HFFc6 (cell line): Measurements from ENCODE around the gene OLA1. TPM values are rescaled to one million over a fixed set of nuclear protein-coding genes. Genes with fewer than 3 reads are reported as not detected.

ENCODE experiments used
- DNase-seq: peaks from one replicate; pipeline ENCODE4 v3.0.0-alpha.2; 2018
- H3K27ac Mint-ChIP-seq: 2 replicates; pipeline ENCODE4 v1.8.0; 2020; ENCODE audit warnings: mild to moderate bottlenecking, mixed read lengths
- H3K27me3 Mint-ChIP-seq: 2 replicates; pipeline ENCODE4 v1.8.0; 2021; ENCODE audit warnings: mild to moderate bottlenecking, moderate library complexity, mixed read lengths; ENCODE audit not compliant: insufficient read depth
- H3K36me3 Mint-ChIP-seq: 2 replicates; pipeline ENCODE4 v1.8.0; 2021; ENCODE audit warnings: low read depth, mixed read lengths
- H3K4me1 Mint-ChIP-seq: 2 replicates; pipeline ENCODE4 v1.8.0; 2020; ENCODE audit warnings: low read depth, mixed read lengths
- H3K4me3 Mint-ChIP-seq: 2 replicates; pipeline ENCODE4 v1.8.0; 2020; ENCODE audit warnings: mild to moderate bottlenecking, moderate library complexity, mixed read lengths
- H3K9me3 Mint-ChIP-seq: 2 replicates; pipeline ENCODE4 v1.8.0; 2020; ENCODE audit warnings: mild to moderate bottlenecking, mixed read lengths
- total RNA-seq, 6 experiments: library from RNA; stranded (reverse); fragmentation: NEBNext Ultra II Directional; extraction: Animal tissue kit (Norgen Biotek cat#: 25700); gene quantifications; 2 replicates in 1 of 6; 3 replicates in 5 of 6; pipeline ENCODE4 v1.2.3, GENCODE V29; 2021
- TF ChIP-seq, protein P1 (sequence below): fragments of 200-600 bp; sonication (generic); IDR thresholded peaks from 2 replicates; pipeline ENCODE4 v1.5.0; 2021; ENCODE audit warnings: antibody characterized with exemption, mild to moderate bottlenecking

OLA1 gene
- total RNA-seq, 6 experiments from 2014 or later: 105 to 123 (median 106) TPM

- Mint-ChIP-seq H3K27ac (no peak overlapping the region), H3K27me3 (no peaks in the 10 kb centered on the region), H3K4me3 (no peak overlapping the region), H3K36me3 (peaks cover 24% of the 10 kb centered on the region), H3K4me1 (peaks cover 8% of the 10 kb centered on the region), H3K9me3 (no peaks in the 10 kb centered on the region)
- TF ChIP-seq, protein P1, sequence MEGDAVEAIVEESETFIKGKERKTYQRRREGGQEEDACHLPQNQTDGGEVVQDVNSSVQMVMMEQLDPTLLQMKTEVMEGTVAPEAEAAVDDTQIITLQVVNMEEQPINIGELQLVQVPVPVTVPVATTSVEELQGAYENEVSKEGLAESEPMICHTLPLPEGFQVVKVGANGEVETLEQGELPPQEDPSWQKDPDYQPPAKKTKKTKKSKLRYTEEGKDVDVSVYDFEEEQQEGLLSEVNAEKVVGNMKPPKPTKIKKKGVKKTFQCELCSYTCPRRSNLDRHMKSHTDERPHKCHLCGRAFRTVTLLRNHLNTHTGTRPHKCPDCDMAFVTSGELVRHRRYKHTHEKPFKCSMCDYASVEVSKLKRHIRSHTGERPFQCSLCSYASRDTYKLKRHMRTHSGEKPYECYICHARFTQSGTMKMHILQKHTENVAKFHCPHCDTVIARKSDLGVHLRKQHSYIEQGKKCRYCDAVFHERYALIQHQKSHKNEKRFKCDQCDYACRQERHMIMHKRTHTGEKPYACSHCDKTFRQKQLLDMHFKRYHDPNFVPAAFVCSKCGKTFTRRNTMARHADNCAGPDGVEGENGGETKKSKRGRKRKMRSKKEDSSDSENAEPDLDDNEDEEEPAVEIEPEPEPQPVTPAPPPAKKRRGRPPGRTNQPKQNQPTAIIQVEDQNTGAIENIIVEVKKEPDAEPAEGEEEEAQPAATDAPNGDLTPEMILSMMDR: no peak
- no peak for DNase-seq
Measured at GRCh38 chr2:174193737-174194136, 54.6 kb downstream of the OLA1 start.

DNA sequence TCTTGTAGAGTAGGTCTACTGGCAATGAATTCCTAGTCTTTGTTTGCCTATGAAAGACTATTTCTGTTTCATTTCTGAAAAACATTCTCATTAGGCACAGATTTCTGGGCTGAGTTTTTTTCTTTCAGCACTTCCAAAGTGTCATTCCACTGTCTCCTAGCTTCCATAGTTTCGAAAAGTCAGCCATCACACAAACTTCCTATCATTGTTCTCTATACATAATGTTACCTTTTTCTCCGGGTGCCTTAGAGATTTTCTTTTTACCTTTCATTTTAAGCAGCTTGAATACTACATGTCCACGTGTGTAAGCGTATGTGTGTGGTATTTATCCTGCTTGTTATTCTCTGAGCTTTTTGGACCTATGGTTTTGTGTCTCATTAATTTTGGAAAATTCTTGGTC lies 55.7 kb downstream of the OLA1 start:
- H3K36me3 Mint-ChIP-seq: peaks cover 24% of the 10 kb centered on the region
- peaks cover 7% of the 10 kb centered on the region; the same call in 1 of the 2 replicates for H3K4me1 Mint-ChIP-seq
- DNase-seq: no peak
- H3K9me3 Mint-ChIP-seq: no peaks in the 10 kb centered on the region
- no peak overlapping the region for H3K27ac Mint-ChIP-seq
- TF ChIP-seq, protein P1: no peak
- H3K27me3 Mint-ChIP-seq: no peaks in the 10 kb centered on the region
- H3K4me3 Mint-ChIP-seq: no peak overlapping the region

GRCh38 chr2:174191342-174192074 lies 56.8 kb downstream of the OLA1 start:
- no peak overlapping the region for H3K27ac Mint-ChIP-seq
- TF ChIP-seq, protein P1: no peak
- no peaks in the 10 kb centered on the region for H3K27me3 Mint-ChIP-seq
- no peak for DNase-seq
- peaks cover 7% of the 10 kb centered on the region; the same call in 1 of the 2 replicates for H3K4me1 Mint-ChIP-seq
- peaks cover 24% of the 10 kb centered on the region for H3K36me3 Mint-ChIP-seq
- H3K4me3 Mint-ChIP-seq: no peak overlapping the region
- no peaks in the 10 kb centered on the region for H3K9me3 Mint-ChIP-seq

- Mint-ChIP-seq H3K27me3 (no peaks in the 10 kb centered on the region), H3K4me1 (peaks cover 30% of the 10 kb centered on the region), H3K4me3 (no peak overlapping the region), H3K9me3 (no peaks in the 10 kb centered on the region), H3K27ac (no peak overlapping the region), H3K36me3 (no peaks in the 10 kb centered on the region)
- DNase-seq: no peak
- TF ChIP-seq, protein P1: no peak
Measured at GRCh38 chr2:174184915-174185314, 63.4 kb downstream of the OLA1 start.

DNA sequence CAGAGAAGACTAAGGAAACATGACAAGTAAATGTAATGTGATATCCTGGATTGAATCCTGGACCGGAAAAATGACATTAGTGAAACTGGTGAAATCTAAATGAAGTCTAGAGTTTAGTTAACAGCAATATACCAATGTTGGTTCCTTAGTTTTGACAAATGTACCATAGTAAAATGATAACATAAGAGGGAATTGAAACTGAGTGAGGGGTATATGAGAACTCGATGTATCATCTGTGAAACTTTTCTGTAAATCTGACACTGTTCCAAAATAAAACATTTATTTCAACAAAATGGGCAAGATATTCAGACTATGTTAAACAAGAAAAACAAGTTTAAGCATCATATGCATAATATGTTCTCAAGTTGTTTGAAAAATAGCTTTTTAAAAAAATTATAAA lies 63.8 kb downstream of the OLA1 start:
- no peaks in the 10 kb centered on the region for H3K36me3 Mint-ChIP-seq
- peaks cover 30% of the 10 kb centered on the region for H3K4me1 Mint-ChIP-seq
- TF ChIP-seq, protein P1: no peak
- no peak overlapping the region for H3K27ac Mint-ChIP-seq
- no peaks in the 10 kb centered on the region for H3K27me3 Mint-ChIP-seq
- no peaks in the 10 kb centered on the region for H3K9me3 Mint-ChIP-seq
- H3K4me3 Mint-ChIP-seq: no peak overlapping the region
- no peak for DNase-seq
